Forelimb muscle (tissue), 1 donor: ENCODE results near the gene NOL4L. TPM values are rescaled to one million over a fixed set of nuclear protein-coding genes. Genes with fewer than 3 reads are reported as not detected.
"Not testable (repeated sequence)": the region's sequence is repeated elsewhere in the genome, so short reads cannot be mapped to it uniquely, and the experiment has no call there.

Source experiments
- DNase-seq: peaks from one replicate; pipeline ENCODE4 v3.0.0-alpha.2; 2013; ENCODE audit warnings: low read depth
- polyA plus RNA-seq: library from polyadenylated mRNA; unstranded; fragments of 120-200 nt; gene quantifications from one replicate; pipeline ENCODE4 v1.2.1, GENCODE V29; 2013; ENCODE audit not compliant: insufficient read length

NOL4L gene
- polyA plus RNA-seq, 1 donor, result 14.8 TPM

GRCh38 chr20:32596681-32597252 lies 11.6 kb upstream of the NOL4L start:
- DNase-seq, result no peak

DNA sequence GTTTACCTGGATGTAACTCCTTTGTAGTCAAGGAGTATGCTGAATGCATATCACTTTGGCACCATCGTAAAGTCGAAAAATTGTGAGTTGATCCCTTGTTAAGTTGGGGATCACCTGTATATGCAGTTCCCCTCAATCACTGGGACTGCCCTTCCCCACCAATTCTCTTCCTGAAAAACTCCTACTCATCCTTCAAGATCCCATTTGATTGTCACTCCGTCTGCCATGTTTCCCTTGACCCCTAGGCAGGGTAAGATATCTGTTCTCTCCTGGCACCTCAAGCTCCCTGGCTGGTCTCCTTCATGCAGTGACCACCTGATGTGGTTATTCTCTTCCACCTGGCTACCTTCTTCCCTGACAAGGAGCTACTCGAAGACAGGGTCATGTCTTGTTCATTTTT lies 10.0 kb upstream of the NOL4L start:
- DNase-seq, result no peak

DNA sequence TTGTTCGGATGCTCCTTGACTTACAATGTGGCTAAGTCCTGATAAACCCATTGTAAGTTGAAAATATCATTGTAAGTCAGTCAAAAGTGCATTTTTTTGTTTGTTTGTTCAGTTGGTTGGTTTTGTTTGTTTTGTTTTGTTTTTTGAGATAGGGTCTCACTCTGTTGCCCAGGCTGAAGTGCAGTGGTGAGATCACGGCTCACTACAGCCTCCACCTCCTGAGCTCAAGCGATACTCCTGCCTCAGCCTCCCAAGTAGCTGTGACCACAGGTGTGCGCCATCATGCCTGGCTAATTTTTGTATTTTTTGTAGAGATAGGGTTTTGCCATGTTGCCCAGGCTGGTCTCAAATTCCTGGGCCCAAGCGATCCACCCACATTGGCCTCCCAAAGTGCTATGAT lies 9.5 kb upstream of the NOL4L start:
- not testable (repeated sequence) for DNase-seq

DNA sequence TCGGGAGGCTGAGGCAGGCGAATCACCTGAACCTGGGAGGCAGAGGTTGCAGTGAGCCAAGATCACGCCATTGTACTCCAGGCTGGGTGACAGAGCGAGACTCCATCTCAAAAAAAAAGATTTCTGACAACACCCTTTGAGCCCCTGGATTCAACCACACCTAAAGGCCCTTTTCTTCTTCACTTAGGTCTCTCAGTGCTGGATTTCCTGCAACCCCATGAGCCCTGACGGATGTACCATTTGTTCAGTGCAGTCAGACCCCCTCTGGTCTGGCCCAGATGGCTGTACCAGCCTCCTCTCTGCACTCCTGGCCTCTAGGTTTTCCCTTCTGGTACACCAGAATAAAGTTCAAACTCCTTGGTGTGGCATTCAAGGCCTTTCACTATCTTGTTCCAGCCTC lies 9.1 kb upstream of the NOL4L start:
- no peak for DNase-seq

- not testable (repeated sequence) for DNase-seq
Observed at GRCh38 chr20:32592616-32593015, 7.5 kb upstream of the NOL4L start.

DNA sequence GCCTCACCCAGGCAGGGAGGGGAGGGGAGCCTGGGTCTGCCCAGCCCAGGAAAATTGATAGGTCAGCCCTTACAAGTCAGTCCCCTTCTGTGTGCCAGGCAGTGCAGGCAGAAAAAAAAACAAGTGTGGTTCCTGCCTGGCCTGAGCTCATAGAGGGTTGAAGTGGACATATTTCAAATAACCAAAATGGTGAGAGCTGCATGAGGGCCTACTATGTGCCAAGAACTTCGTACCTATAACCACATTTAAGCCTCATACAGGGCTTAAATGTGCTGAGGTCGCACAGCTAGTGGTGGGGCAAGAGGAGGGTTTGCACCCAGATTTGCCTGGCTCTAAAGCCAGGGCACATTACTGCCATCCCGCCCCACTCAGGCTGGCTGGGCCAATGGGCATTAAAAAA lies 6.9 kb upstream of the NOL4L start:
- no peak for DNase-seq

GRCh38 chr20:32589769-32590168 lies 4.6 kb upstream of the NOL4L start:
- DNase-seq, result no peak

- DNase-seq, result no peak
Observed at GRCh38 chr20:32589256-32589655, 4.1 kb upstream of the NOL4L start.

GRCh38 chr20:32588040-32588439 lies 2.9 kb upstream of the NOL4L start:
- DNase-seq, result no peak

DNA sequence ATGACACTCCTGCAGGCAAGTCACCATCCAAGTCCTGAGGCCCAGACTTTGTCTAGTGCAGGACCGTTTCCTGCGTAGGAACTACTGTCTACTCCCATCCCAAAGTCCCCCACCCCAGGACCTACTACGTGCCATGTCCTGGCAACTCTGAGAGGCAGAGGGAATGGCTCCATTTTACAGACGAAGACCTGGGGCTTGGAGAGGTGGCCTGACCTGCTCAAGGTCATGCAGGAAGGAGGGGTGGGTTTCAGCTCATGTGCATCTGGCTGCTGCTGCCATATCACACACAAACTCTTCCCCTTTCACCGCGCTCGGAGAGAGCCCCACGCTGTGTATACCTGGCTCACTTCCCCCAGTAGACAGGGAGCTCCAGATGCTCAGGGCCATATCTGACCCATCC lies 1.2 kb upstream of the NOL4L start:
- DNase-seq, result no peak

- no peak for DNase-seq
Observed at GRCh38 chr20:32585586-32586127, 524 bp upstream of the NOL4L start.

DNA sequence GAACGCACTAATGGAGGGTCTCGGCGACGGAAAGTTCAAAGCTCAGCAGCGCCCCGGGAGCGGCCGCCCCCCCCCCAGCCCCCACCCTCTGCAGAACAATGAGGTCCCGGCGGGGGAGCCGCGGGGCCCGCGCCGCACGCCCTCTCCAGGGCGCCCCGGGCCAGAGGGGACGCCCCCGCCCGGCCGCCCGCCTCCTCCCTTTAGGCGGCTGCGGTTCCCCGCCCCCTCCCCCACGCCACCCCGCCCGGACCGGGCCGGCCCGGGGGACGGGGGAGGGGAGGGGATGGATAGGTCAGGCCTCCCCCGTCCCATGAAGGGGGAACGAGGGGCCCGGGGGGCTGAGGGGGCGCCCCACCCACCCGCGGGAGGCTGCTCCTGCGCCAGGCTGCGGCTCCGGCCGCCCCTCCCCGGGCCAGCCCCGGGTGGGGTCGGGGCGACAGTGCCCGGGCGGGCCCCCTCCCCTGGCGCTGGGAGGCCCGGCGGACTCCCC lies 1.5 kb downstream of the NOL4L start:
- no peak for DNase-seq

GRCh38 chr20:32582659-32583580 lies 2.2 kb downstream of the NOL4L start:
- no peak for DNase-seq

- no peak for DNase-seq
Observed at GRCh38 chr20:32581839-32582658, 3.1 kb downstream of the NOL4L start.

DNA sequence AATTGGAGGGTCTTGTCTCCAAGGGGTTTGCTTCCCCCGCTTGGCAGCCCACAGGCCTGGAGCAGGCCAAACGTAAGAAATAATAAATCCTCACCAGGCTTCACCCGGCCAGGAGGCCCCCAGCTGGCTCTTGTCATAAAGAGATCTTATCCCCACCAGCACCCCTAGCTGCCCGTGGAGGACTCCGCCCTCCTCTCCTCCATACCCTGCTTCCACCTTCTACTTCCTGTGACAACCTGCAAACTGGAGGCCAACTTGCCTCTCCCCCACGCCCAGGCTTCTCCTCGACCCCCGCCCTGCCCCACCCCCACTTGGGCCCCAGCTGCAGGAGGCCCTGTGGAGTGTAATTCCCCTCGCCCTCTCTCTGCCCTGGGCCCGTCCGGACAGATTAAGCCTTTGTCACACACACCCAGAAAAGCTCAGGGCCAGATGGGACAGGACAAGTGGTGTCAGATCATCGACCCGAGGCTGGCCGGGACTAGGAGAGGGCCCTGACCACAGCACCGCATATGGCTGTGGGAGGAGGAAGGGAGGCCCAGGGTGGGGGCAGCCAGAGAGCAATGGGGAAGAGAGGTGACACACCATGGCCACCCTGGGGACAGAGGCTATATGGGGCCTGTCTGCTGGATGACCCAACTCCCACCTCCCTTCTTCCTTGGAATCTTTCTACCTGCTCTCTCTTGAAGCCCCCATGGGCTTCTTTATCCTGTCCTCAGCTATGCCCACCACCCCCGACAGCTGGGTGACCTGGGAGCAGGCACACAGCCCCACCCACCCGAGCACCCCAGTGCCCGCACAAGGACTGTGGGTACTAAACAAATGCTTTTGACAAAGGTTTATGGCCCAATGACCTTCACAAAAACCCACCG lies 3.9 kb downstream of the NOL4L start:
- no peak for DNase-seq

GRCh38 chr20:32580219-32580969 lies 4.7 kb downstream of the NOL4L start:
- no peak for DNase-seq

DNA sequence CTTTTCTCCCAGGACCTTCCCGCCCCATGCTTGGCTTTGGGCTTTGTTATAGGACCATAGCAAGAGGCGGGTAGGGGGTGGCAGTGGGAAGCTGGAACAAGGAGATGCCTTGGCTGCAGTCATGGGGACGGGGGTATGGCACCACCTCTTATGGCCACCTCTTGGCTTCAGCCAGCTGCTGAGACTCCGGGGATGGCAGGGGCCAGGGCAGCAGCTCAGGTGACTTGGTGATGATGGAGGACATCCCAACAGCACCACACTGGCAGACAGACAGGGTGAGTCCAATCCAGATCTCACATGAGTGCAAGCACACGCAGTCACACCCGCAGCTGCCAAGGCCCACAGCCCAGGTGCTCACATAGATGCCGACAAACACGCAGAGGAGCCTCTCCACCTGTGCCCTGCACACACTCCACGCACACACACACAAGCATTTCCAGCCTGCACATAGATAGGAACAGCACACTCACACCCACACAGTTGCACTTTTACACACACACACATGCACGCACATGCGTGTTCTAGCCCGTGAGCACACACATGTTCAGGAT lies 6.2 kb downstream of the NOL4L start:
- no peak for DNase-seq

GRCh38 chr20:32578062-32578461 lies 7.1 kb downstream of the NOL4L start:
- DNase-seq, result not testable (repeated sequence)

GRCh38 chr20:32577657-32578056 lies 7.5 kb downstream of the NOL4L start:
- DNase-seq, result no peak

DNA sequence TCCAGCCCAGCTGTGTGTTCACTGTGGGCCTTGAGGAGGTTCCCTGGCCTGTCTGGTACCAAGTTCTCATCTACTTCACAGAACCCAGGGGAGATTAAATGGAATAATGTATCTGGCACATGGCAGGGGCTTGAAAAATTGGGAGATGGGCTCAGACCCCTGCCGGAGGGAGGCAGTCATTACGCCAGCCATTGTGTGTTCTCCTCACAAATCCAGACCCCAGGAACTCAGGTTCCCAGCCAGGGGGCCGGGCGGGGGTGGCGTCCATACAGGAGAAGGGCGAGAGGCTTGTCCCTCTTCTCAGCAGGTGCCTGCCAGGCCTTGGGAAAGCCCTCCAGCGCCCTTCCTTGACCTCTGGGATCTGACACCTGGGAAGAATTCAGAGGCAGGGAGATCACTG lies 8.1 kb downstream of the NOL4L start:
- no peak for DNase-seq
